C4-2B (cell line): ENCODE measurements around the gene HMG20B.

Experiments
- H3K27ac ChIP-seq: fragments of 450-650 bp; 2 replicates; pipeline ENCODE4 v1.5.1; 2017
- CTCF ChIP-seq: fragments of 450-650 bp; conservative IDR thresholded peaks from 2 replicates; pipeline ENCODE4 v1.5.1; 2017; ENCODE audit warnings: mild to moderate bottlenecking
- ZFX ChIP-seq: fragments of 450-650 bp; IDR thresholded peaks from 2 replicates; pipeline ENCODE4 v1.6.1; 2017

The HMG20B gene

DNA sequence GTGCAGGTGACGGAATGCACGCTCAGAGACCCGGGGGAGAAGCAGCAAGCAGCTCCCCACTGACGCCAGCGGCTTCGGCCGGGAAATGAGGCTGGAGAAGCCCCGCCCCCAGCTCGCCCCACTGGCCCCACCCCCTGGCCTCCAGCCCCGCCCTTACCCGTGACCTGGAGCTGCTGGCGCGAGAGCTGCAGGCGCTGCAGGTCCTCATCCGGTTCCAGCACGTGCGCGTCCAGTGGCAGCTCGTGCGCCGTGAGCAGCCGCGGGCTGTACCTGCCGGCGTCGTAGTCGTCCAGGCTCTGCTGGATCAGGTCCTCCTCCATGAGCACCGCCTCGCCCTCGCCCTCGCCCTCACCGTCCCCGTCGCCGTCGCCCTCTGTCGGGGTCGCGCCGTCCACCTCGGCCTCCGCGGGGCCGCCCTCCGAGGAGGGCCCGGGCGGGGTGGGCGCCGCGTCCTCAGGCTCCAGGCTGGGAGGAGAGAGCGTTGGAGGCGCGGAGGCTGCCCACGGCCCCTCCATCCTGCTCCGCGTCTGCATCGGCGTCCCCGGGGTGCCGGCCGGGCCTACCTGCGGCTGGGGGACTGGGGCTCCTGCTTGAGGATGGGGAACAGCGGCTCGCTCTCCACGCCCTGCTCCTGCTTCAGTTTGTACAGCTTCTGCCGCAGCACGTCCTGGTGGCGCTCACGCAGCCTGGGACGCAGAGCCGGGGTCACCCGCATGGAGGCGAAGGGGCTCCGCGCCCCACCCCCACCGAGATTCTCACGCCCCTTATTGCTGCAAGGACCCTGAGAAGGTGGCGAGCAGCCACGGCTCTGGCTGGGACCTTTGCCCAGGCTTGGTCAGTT is 40.4 kb downstream of the HMG20B start:
- no peak overlapping the region for H3K27ac ChIP-seq
- no peak for TF ChIP-seq ZFX
- TF ChIP-seq CTCF, result no peak

DNA sequence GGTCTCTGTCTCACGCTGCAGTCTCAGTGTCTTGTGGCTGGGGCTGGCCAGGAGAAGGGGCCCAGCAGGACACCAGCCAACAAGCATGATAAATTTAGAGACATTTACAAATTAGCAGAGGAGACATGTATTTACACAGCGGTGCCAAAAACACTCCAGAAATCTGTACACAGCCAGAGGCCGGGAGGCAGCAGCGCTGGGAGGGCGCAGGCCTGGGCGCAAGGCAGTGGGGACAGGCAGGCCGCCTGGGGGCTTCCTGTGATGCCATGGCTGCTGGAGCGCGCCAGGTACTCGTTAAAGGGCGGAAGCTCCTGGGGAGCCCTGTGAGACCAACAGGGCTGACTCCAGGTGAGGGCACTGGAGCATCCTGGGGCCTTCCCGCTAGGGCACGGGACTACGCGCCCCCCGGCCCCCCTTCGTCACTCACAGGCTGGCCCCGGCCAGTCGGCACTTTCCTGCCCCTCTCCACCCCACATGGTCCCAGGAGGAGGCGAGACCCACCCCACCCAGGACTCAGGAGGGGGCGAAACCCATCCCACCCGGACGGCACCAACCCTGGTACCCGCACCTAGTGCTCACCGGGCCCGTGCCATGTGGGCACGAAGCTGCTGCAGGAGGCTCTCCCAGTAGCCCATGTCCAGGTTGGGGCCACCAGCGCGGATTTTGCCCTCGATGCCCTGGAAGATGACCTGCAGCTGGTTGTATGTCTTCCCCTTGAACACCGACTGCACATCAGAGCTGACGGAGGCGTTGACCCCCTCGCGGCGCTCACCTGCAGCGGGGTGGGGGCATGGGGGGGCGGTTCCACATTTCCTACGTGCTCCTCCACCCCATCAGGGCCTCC is 41.3 kb downstream of the HMG20B start:
- TF ChIP-seq CTCF, result no peak
- TF ChIP-seq ZFX, result no peak

DNA sequence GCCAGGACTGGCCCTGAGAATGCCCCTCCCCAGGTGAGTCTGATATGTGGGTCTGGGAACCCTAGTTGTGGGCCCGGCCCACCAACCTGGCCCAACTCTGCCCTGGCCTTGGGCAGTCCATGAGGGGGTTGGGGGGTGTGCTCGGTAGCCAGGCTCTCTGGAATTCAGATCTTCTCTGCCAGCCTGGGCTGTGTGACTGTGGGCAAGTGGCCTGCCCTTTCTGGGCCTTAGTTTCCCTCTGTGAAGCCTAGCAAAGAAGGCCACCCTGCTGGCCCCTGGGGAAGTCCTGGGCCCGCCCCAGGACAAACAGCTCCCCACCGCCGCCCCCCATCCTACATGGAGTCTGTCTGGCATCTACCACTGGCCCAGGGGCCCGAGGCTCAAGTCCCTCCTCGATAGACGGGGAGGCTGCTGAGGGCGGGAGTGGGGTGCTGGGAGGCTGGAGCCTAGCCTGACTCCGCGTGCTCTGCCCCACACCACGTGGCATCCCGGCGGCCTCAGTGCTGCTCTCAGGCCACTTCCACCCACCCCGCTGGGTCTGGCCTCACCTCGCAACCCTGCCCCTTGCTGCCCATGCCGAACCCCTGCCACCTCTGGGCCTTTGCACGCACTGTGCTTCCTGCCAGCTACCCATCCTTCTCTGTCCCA is 42.2 kb downstream of the HMG20B start:
- H3K27ac ChIP-seq, result no peak overlapping the region
- TF ChIP-seq CTCF (no peak), ZFX (no peak)

More for the DNA sequence above, 41.3 kb downstream of the HMG20B start:
- no peak overlapping the region for H3K27ac ChIP-seq

- no peak overlapping the region for H3K27ac ChIP-seq
- no peak for TF ChIP-seq ZFX
- TF ChIP-seq CTCF, result no peak
These were observed 42.9 kb downstream of the HMG20B start for GRCh38 chr19:3615524-3616135.

GRCh38 chr19:3617463-3617862 is 44.7 kb downstream of the HMG20B start:
- H3K27ac ChIP-seq, result no peak overlapping the region
- TF ChIP-seq CTCF (no peak), ZFX (no peak)

GRCh38 chr19:3618144-3618810 is 45.5 kb downstream of the HMG20B start:
- no peak overlapping the region for H3K27ac ChIP-seq
- TF ChIP-seq CTCF (peak; percentile 97), ZFX (no peak)
